Activated CD4-positive, alpha-beta T cell treated with anti-CD3 and anti-CD28 coated beads for 4 hours (primary cell): ENCODE results near the gene ATG13.

Source experiments
- DNase-seq, 2 donors: peaks; one replicate each; pipeline ENCODE4 v3.0.0-alpha.2; 2020

Gene ATG13

DNA sequence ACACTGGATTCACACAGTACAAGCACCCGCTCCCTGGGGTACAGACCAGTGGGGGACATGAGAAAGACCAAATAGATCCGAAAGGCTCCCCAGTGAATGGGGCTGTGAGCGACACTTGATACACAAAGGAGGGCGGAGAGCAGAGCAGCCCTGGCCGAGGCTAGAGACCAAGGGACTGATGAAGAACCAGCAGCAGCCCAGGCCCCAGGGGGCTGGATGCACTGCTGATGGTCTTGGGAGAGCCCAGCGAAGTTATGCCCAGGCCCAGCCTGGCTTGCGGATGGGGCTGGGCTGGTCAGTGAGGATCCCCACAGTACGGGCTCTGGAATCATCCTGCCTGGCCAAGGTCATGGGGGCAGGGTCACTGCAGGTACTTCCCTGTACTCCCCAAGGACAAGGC lies 59.8 kb downstream of the ATG13 start:
- no peak for DNase-seq

DNA sequence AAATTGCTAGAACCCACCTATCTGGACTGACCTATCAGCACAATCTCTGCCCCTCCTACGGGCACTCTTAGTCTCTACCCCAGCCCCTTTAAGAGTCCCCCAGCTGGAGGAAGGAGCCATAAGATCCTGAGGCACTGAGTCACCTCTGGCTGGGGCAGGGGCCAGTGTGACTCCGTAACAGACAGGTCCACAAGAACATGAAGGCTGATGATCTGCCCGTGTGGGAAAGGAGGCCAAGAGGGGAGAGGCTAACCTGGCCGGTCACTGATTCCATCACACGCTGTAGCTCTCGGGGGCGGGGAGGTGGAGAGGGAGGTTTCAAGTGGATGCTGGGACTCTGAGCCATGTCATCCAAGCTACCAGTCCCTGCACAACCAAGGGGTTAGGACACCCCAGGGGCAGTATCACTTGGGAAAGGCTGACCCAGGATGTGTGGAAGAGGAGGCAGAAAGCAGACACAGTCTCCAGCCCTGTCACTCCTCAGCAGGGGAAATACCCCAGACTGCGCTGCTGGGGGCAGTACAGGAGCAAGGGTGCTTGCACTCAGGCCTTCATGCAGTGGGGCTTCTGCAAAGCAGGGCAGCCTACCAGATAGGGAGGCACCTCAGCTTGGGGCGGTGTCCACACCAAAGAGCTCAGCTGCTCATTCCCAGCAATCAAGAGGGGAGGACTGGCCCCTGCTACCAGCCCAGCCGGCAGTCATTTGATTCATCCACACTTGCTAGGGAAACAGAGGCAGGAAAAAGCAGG lies 60.8 kb downstream of the ATG13 start:
- DNase-seq = no peak

DNA sequence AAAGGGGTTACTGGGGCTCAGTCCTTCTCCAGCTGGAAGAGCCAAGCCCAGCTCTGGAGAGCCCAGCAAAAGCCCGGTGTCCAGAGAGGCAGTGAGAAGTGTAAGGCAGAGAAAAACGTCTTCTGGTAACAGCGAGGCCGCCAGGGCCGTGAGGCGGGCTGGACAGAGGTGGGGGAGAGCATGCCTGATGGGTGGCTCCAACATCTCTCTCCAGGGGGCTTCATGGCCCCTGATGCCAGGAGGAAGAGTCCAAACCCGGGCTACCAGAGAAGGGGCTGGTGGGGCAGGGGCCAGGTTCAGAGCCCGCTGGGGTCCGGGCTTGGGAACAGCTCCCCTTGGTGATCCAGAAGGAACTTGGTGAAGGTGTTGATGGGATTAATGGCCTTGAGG lies 61.4 kb downstream of the ATG13 start:
- no peak for DNase-seq

DNA sequence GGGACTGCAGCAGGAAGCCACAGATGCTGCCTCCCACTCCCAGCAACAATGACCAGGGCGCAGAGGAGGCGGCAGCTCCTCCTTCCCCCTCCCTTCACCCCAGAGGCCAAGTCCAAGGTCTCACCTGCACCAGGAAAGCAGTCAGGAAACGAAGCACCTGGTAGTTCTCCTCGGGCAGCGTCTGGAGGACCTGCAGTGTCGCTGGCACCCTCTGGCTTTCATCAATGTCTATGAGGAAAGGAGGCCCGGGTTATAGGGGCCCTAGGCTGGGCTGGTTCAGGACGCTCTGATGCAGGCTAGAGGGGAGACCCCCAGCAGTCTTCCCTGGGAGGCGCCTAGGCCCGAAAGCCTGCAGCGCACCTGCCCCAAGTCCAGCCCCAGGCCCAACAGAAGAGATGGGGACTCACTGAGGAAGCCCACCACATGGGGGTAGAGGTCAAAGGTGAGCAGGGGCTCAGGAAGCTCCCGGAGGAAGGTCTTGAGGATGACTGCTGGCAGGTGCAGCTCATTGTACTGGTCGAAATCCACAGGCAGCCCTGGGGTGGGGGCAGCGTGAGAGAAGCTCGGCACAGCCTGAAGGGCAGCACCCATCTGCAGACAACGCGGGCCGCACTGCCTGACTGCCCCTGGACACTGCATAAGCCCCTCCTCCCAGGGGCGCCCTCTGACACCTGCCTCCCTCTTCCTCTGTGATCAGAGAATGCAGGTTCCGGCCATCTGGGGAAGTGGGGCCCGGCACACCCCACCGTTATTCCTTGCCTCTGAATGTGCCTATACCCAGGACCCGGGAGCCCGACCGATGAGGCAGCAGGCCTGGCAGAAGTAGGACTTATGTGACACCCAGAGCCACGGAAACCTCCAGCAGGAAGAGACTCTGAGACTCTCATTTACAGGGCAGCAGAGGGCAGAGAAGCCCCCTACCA lies 62.1 kb downstream of the ATG13 start:
- DNase-seq = no peak

DNA sequence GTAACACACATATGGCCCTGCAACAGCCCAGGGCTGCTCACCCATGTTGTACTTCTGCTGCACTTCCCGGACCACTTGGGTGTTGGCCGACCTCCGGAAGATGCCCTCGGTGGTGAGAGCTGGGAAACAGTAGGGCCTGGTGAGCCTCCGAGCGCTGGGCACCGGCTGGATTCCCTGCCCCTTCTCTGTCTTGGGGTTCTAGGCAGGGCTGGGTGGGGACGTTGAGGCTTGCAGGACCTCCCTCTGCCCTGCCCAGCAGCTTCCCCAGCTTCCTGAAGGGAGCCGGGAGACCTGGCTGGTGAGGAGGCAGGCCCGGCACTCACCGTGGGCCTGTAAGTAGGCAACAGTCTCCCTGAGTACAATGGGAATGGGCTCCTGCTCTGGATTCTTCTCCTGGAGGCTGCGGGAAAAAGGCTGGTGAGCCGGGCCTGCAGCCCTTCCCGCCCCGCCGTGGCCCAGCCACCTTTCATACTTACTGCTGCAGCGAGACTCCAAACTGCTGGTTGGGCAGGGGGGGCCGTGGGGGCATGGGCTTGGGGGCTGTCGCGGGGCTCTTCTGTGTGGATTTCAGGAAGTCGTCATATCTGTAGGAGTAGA lies 62.9 kb downstream of the ATG13 start:
- DNase-seq = no peak

DNA sequence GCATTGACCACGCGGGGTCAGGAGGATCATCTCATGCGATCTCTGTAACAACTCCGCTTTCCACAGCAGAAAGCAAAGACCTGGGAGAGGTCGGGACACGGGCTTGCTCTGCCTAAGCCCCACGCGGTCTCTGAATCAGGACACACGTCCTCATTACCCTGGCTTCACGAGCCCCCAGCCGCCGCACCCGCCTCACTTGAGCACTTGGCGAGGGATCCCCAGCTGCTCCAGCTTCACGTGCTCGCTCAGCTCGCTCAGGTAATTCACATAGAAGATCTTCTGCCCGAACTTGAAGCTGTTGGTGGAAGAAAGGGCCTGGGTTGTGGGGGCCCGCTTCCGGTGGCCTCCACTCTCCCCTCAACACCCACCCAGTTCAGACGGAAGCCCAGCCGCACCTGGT lies 63.5 kb downstream of the ATG13 start:
- no peak for DNase-seq

DNA sequence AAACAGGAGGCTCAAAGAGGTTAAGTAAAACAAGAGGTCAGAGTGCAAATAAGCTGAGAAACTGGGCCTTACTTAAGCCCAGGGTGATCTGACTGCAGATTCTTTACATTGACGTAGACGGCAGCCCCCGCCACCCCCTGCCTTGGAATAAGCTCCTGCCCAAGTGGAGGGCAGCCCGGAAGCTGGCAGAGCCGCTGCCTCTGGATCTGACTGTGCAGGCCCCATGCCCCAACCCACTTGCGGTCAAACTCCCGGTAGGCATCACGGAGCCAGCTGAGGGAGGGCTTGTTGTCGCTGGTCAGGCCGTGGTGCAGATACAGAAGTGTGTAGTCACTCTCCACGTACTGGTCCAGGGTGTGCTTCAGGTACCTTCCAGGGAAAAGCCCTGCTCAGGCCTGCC lies 64.5 kb downstream of the ATG13 start:
- no peak for DNase-seq

DNA sequence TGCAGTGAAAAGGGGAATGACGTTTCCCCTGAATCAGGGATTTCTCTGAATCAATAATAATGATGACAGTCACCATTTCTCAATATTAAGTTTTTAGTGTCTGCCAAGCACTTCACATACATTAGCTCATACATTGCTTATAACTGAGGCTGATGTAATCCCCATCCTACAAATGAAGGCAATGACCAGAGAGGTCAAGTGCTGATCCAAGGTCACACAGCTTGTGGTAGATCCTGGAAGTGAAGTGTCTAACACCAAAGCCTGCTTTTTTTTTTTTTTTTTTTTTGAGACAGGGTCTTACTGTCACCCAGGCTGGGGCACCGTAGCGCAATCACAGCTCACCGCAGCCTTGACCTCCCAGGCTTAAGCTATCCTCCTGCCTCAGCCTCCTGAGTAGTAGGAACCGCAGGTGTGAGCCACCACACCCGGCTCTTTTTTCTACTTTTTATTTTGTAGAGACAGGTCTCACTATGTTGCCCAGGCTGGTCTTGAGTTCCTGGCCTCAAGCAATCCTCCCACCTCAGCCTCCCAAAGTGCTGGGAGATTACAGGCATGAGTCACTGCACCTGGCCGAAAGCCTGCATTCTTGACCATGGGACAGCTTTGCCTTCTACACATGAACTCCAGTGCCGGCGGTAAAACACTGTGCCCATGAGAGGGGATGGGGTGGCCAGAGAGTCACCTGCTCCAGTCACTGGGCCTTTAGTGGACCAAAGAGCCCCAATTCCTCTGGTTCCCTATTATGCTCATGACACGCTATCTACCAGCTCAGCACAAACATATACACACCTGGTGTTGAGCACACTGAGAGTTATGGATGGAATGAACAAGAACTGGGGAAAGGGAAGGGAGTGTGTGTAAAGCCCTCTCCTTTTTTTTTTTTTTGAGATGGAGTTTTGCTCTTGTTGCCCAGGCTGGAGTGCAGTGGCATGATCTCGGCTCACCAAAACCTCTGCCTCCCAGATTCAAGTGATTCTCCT lies 65.7 kb downstream of the ATG13 start:
- no peak for DNase-seq

DNA sequence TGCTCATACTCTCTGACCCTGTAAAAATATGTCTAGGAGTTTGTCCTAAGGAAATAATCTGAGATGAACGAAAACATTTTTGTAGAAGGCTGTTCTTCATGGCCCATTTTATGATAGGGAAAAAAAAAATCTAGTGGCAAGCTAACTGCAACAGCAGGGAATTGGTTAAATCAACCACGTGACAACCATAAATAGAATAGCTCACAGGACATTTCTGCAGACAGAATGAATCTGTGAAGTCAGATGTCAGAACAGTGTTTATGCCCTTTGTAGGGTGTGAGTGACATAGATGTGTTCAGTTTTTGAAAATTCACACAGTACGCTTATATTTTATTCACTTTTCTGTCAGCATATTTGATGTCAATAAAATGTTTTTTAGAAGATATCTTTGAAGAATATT lies 67.0 kb downstream of the ATG13 start:
- no peak for DNase-seq

DNA sequence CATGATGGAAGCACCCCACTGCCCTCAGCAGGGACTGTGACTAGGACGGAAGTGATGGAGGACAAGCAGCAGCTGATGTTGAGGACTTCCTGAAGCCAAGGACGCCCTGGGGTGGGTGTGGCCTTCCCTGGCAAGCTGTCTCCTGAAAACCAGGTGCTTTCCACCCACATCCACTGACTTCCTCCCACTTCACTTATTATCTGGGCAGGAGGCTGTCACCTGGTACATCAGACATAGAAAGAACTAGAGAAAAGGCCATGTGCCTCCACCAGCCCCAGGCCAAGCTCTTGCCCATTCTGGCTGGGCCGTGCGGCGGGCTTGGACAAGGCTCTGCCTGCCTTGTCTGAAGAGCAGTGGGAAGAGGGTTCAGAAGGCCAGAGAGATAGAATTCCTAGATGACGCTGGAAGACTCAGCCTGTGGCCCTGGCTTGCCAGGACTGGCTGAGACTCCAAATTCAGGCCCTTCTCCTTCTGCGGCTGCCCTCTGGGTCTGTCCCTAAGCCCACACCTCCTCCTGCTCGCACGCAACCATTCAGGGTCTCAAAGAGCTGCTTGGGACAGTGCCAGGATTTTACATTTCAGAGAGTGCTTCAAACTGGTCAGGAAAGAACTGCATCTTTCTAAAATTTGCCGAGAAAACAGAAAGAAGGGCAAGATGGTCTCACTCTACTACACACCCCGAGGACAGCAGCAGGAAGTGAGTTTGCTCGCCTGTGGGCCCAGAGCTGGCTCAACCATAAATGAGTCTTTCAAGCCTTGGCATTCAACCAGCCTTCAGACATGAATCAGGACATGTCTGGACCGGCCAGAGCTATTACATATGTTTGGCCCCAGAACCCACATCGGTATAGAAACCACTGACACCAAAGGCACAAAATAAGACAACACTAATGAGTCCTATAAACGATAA lies 69.8 kb downstream of the ATG13 start:
- no peak for DNase-seq

DNA sequence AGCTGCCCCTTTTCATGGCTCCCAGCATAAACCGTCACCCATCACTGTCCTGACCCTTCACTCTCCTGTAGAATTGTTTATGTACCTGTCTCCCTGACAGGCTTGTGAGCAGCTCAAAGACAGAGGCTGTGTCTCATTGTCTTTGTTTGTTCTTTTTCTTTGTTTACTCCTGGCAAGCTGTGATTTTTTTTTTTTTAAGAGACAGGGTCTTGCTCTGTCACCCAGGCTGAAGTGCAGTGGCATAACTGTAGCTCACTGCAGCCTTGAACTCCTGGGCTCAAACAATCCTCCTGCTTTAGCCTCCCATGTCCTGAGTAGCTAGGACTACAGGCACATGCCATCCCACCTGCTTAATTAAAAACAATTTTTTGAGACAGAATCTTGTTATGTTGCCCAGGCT lies 73.3 kb downstream of the ATG13 start:
- no peak for DNase-seq

DNA sequence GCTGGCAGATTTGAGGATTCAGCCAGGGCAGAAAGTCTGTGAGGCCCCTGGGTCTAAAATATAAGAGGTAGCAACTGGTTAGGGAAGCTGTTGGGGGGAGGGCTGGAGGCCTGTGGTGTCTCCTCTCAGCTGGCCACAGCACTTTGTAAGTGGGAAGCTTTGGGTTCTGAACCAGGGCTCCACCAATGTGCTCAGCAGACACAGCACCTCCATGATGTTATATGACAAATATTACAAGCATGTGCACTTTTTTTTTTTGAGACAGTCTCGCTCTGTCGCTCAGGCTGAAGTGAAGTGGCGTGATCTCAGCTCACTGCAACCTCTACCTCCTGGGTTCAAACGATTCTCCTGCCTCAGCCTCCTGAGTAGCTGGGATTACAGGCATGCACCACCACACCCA lies 75.1 kb downstream of the ATG13 start:
- no peak for DNase-seq

DNA sequence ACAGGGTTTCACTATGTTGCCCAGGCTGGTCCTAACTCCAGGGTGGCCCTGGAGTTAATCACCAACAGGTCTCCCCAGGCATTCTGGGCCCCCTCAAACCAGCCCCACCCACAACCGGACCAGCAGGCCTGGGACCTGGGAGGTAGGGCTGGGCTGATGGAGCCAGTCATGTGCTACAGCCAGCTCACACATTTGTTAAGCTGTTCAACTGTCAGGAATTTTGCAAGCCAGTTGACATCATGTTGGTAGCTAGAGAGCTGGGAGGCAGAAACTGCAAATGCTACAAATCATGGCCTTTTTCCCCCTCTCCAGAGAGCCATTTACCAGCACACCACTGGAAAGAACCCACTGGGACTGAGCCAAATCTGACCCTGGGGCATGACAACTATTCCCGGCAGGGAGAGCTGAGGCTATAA lies 76.3 kb downstream of the ATG13 start:
- DNase-seq = no peak

DNA sequence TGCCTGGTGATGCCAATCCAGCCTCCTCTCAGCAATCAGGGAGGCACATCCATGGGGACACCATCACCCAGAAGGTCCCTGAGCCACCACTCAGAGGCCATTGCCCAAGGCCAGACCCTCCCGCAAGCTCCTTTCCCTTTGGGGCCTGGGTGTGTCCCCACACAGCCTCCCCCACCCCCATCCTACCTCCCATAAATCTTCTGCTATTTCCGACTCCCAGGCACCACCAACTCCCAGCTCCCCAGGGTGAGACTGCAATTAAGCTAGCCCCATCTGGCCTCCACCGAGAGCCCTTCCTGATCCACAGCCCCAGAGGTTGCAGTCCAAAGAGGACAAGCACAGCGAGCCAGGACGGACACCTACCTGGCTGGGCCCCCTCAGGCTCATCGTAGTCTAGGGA lies 76.7 kb downstream of the ATG13 start:
- DNase-seq = no peak

DNA sequence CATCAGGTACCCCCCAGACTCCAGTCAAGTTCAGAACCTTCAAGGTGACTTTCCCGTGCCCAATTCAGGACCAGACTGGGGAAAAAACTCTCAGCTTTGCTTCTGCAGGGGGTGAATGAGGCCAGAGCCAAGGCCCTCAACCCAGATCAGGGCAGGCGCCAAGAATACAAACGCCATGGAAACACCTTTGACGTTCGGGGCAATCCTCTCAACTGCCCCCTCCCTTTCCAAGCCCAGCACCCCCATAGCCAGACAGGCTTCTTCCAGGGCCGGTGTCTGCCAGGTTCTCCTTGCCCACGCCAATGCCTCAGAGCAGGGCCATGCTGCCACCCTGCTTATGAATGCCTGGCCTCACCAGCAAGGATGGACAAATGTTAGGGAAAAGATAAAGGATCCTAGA lies 77.3 kb downstream of the ATG13 start:
- DNase-seq = no peak

DNA sequence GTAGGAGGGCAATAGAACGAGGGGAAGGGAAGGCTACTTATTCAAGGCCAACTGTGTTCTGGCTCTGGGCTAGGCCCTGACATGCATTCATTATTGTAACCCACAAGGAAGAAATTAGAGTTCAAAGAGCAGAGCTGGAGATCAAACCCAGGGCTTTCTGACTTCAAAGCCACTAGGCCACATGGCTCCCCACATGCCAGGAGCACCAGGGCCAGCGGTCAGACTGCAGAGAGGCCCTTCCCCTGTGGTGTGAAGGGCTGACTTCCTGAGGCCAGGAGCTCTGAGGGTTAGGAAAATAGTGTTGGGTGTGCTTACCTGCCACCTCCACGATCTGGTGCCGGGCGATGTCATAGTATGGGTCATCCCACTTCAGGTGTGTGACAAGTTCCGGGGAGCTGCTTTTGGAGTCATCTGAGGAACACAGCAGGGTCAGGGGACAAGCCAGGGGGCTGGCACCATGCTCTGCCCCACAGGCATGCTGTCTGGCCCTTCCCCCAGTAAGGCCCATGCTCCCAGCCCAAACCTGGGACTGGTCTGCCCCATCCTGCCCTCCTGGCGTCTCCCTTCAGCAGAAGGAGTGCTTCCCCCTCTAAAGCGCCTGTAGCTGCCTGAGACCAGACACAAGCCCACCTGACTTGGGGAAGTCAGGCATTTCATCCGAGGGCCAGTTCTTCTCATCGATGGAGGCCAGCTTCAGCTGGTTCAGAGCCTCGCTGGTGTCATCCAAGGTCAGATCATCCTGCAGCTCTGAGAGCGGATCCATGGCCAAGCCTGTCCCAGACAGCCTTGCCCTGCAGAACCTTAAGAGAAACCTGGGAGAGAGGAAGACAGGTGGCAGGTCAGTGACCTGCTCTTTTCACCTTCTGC lies 78.2 kb downstream of the ATG13 start:
- DNase-seq = no peak

DNA sequence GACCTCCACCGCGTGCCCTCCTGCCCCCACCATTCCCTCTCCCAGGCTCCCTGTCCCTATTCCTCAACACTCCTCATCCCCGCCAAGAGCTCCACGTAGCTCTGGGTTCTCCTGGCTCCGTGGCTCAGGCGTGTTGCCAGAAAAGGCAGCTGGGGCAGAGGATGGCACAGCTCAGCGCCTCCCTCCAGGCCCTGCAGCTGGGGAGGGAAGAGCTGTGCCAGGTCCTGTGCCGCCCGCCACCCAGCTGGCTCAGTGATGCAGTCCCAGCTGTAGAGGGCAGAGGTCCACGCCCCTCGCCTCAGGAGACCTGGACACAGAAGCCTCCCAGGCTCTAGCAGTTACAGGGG lies 78.8 kb downstream of the ATG13 start:
- DNase-seq = no peak

DNA sequence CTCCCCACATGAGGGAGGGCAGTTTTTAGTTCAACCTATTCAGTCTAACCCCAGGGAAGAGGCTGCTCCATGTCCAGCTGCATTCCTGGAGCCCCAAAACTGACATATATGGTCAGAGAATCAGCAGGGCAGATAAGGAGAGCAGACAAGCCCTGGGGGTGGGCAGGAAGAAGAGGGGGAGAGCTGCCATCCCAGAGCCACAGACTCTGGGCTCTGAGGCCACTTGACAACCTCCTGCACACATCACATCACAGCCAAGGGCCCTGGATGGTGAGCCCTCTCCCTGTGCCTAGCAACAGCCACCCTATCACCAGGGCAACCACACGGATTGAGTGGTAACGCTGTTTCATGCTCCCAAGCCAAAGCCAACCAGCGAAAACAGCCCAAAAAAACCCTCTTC lies 80.0 kb downstream of the ATG13 start:
- no peak for DNase-seq

DNA sequence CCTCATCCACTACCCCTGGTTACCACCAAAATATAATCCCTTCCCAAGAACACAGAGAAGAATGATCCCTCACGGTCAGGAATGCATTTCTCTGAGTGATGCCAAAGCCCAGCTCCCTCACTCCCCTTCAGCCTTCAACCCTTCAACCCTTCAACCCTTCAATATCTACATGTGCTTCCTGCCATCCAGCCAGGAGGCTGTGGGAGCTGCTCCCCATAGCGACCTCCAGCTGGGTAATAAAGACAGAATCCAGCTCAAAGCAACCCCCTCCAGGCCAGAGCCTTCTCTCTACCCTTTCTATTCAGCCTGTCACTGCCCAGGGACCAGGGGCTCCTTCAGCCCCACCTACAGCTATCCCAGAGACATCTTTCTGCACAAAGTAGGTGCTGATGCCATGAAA lies 80.4 kb downstream of the ATG13 start:
- no peak for DNase-seq

DNA sequence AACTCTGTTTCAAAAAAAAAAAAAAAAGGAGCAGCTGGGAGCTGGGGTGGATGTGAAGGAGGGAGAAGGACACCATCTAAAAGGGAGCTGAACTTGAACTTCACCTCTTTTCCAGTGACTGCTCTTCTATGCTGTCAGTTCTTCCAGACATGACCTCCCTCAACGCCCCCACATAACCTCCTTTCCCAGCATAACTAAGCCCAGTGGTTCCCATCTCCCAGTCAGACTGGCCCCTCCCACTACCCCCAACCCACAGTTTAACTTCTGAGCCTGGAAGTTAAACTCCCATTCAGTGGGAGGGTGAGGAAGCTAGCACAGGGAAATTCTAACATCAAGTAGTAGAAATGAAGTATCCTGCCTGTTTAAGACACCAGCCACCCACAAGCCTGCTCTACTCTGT lies 81.2 kb downstream of the ATG13 start:
- no peak for DNase-seq
